ENCODE data around the gene SERPINI2.

DNA sequence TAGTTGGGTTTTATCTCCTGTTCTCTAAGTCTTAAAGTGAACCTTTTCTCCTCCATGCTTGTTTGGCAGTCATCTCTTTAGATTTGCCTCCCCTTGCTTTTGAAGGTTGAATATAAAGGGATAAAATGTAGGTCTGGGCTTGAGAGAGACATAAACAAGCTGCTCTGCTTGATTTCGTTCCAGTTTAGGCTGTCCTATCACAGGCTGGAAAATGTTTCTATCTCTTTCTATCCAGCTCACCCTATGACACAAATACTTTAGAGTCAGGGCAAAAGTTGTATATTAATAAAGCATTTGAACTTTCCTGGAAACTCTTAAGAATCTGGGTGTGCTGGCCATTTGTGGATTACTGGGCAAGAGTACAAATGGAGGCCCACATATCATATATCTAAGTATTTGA, 64.2 kb downstream of the SERPINI2 start:
- TF ChIP-seq, protein P1, sequence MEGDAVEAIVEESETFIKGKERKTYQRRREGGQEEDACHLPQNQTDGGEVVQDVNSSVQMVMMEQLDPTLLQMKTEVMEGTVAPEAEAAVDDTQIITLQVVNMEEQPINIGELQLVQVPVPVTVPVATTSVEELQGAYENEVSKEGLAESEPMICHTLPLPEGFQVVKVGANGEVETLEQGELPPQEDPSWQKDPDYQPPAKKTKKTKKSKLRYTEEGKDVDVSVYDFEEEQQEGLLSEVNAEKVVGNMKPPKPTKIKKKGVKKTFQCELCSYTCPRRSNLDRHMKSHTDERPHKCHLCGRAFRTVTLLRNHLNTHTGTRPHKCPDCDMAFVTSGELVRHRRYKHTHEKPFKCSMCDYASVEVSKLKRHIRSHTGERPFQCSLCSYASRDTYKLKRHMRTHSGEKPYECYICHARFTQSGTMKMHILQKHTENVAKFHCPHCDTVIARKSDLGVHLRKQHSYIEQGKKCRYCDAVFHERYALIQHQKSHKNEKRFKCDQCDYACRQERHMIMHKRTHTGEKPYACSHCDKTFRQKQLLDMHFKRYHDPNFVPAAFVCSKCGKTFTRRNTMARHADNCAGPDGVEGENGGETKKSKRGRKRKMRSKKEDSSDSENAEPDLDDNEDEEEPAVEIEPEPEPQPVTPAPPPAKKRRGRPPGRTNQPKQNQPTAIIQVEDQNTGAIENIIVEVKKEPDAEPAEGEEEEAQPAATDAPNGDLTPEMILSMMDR (IDR thresholded peaks at IDR 0.05), result no peak
- TF ChIP-seq ZFX (IDR thresholded peaks at IDR 0.05; ENCODE audit: borderline replicate concordance), result no peak

All from 22Rv1 (cell line).